NCI-H748 treated with DMSO at 0.1 percent for 48 hours (cell line): ENCODE results near the gene CAP1.
"Not testable (repeated sequence)": the region's sequence is repeated elsewhere in the genome, so short reads cannot be mapped to it uniquely, and the experiment has no call there.

Source experiments
- DNase-seq: peaks from one replicate; lab custom pipeline; 2025; lab: John Stamatoyannopoulos, UW

Gene CAP1

GRCh38 chr1:40040511-40041465, at the start of gene CAP1:
CAP1 (plus strand) TSS chr1:40040729; CDS start chr1:40059347, 18,618 bp downstream.
- peak; percentile 100 for DNase-seq

DNA sequence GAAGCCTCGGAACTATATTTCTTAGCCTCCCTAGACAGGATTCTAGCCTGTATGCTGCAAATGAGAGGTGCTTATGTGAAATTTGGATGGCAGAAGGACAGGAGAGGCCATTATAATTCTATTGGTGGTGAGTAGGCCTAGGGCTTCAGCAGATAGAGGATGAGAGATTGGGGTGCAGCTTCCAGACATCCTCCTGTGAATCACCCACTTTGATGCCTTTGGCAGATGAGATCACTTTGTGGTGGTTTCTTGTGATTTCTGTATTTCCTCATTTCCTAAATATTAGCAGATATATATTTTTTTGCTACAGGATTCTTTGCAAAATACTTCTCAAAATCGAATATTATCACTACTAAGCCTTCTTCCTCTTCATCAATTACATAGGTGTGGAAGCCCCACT, 48.3 kb upstream of the CAP1 start:
- DNase-seq, result no peak

- no peak for DNase-seq
Observed at GRCh38 chr1:39992888-39993287, 47.6 kb upstream of the CAP1 start.

DNA sequence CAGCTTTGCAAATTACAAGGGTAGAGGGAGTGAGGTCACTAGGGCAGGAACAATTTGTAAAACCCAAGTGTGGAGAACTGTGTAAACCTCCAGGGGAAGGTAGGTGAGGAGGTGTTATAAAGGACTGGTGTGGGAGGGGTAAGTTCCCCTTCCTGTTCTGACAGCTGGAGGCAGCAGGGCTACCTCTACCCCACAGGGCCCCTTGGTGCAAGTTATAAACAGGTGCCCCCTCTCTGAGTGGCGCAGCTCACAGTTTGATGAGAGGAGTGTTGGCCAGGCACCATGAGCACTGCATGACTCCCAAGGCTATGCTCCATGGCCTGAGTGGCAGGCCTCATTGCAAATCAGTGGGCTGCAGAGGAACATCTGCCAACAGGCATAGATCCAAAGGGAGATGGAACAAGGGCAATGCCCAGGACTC, 44.5 kb upstream of the CAP1 start:
- no peak for DNase-seq

- no peak for DNase-seq
Observed at GRCh38 chr1:39996396-39997004, 44.0 kb upstream of the CAP1 start.

DNA sequence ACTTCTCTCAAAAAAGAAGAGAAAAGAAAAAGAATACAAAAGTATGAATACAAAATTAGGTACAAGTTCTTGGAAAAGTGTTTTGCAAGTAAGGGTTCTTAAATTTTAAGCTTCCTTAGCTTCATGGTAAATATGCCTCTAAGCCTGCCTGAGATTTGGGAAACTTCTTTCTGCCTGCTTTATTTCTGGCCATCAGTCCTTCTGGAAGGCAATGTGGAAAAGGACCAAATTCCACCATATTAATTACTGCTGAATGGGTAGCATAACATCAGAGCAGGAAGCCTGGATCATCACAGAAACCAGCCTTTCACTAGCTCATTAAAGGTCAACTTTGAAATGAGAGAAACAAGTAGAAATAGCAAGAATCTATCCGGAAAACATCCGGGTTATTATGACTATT, 39.1 kb upstream of the CAP1 start:
- DNase-seq, result no peak

GRCh38 chr1:40003156-40004093, 37.1 kb upstream of the CAP1 start:
- DNase-seq, result no peak

- DNase-seq, result peak; percentile 69
Observed at GRCh38 chr1:40004857-40005256, 35.7 kb upstream of the CAP1 start.

DNA sequence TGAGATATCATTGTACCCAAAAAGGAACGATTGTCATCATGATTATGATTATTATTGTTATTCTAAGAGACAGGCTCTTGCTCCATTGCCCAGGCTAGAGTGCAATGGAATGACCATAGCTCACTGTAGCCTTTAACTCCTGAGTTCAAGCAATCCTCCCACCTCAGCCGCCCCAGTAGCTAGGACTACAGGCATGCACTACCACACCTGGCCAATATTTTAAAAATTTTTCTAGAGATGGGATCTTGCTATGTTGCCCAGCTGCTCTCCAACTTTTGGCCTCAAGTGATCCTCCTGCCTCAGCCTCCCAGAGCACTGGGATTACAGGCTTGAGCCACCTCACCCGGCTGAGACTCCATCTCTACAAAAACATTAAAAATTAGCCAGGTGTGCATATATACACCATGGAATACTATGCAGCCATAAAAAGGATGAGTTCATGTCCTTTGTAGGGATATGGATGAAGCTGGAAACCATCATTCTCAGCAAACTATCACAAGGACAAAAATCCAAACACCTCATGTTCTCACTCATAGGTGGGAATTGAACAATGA, 33.0 kb upstream of the CAP1 start:
- not testable (repeated sequence) for DNase-seq

DNA sequence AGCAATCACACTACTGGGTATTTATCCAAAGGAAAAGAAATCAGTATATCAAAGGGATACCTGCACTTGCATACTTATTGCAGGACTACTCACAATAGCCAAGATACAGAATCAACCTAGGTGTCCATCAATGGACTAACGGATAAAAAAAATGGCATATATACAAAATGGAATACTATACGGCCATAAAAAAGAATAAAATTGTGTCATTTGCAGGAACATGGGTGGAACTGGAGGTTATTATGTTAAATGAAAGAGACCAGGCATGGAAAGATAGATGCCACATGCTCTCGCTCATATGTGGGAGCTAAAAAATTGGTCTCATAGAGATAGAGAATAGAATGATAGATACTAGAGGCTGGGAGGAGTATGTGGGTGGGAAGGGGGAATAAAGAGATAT, 29.3 kb upstream of the CAP1 start:
- no peak for DNase-seq

GRCh38 chr1:40014253-40014706, 26.2 kb upstream of the CAP1 start:
- DNase-seq, result no peak

DNA sequence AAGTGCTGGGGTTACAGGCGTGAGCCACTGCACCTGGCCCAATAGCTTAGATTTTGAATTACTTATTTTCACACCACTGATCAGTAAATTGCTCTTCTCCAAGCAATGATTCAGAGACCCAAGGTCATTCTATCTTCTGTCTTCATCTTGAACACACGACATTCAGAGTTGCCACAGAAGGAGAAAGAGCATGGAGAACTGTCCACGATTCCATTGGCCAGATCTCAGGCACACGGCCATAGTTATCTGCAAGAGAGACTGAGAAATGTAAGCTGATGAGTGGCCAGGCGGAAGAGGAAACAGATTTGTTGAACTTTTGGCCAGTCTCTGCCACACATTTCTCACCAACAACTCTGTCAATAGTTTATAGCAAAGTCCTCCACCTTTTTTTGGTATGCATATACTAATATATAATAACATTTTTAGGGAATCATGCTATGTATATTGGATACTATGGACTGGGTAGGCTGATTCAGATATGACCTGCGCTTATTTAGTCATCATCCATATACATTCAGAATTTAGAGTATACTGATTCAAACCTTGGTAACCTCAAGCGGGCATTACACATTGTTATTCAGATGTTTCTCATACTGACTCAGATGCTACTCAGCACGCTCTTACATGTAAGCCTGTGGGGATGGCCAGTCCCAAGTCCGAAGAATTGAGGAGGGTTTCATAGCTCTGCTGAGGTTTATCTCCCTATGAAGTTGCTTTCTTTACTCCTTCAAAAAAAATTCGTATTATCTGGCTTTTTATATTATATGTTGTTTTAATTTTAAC, 25.5 kb upstream of the CAP1 start:
- no peak for DNase-seq

GRCh38 chr1:40017951-40018575, 22.5 kb upstream of the CAP1 start:
- no peak for DNase-seq

DNA sequence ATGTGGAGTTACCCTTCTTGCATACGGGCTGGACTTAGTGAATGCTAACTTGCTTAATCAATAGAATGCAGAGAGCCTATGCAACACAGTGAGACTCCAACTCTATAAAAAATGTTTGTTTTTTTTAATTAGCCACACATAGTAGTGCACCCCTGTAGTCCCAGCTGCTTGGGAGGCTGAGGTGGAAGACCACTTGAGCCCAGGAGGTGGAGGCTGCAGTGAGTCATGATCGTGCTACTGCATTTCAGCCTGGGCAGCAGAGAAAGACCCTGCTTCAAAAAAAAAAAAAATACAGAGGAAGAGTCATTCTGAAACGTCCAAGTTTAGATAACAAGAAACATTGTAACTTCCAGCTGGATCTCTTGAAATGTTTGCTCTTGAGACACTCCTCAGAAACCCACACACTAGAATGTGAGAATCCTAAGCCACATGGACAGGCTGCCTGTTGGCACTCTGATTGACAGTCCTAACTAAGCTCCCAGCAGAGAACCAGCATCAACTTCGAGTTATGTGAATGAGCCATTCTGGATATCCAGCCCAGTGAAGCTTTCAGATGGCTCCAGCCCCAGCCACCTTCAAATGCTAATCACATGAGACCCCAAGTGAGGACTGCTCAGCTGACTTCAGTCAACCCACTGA, 20.0 kb upstream of the CAP1 start:
- no peak for DNase-seq

GRCh38 chr1:40023379-40023944, 17.1 kb upstream of the CAP1 start:
- DNase-seq, result no peak

DNA sequence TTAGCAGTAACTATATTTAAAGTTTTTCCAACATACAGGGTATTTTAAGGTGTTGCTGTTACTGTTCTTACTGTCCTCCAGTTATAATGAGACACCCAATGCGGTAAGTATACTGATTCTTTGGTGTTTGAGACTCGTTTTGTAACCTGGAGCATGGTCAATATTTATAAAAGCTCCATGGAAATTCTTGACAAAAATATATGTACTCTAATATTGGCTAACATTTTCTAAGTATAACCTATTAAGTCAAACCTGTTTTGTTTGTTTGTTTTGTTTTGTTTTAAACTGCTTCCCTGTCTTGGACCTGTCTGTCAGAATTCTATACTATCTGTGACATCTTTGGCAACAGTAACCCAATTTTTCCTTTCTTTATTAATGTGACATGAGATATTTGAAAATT, 15.9 kb upstream of the CAP1 start:
- DNase-seq, result no peak

DNA sequence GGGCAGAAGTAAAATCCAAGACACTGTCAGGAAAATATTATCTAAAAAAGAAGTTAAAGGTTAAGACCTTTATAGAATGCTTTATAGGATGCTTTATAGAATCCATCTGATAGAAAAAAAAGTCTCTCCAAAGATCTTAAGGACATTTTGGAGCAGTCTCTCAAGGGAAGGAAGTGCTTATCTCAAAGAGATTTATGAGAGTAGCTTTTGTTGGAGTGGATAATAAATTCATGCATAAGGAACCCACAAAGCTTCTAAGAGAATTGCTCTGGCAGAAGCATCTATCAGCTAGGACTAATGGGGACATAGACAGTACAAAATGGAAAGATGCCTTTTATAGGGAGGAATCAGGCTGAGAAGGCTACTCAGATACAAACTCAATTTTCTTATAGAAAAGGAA, 12.9 kb upstream of the CAP1 start:
- DNase-seq, result no peak

DNA sequence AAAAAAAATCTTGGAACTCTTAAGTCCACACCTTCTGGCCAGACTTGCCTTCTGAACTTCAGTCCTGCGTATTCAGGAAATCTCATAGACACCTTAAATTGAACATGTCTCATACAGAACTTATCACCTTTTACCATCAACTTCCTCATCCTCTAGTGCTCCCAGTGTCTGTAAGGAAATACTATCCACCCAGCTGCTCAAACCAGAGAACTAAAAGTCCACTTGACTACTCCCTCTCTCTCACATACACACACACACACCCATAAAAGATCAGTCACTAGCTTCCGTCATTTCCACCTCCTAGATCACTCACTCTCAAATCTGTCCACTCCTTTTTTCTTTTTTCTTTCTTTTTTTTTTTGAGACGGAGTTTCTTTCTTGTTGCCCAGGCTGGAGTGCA, 10.9 kb upstream of the CAP1 start:
- no peak for DNase-seq

DNA sequence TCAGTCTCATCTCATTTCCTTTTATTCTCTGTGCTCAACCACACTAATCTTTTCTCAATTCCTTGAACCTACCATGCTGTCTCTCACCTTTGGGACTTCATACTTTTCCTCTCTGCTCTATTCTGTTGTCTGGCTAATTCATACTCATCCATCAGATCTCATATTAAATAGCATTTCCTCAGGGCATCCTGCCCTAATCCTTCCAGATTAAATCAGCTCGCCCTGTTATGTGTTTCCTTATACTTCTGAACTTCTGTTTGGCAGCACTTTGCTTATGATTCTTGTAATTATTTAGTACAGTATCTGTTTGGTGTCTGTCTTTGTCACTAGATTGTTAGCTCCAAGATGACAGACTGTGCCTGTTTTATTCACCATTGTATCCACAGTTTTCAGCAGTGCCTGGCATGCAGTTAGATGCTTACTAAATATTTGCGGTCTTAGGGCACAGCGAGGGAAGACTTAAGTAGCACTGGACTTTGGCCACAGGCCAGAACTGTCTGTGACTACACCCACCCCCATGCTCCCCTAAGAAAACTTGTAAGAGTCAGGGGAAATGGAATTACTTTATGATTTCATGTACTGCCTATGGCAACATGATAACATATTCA, 9.9 kb upstream of the CAP1 start:
- no peak for DNase-seq
